ENCODE data around the gene EPHA2.

EPHA2 gene

GRCh38 chr1:16132325-16132785 lies 23.5 kb downstream of the EPHA2 start:
- H2AFZ ChIP-seq (ENCODE audit: low read length, unreplicated experiment): no peak overlapping the region
- H3K4me3 ChIP-seq (ENCODE audit: low read depth, low read length): no peak overlapping the region
- H3K4me1 ChIP-seq (ENCODE audit: control insufficient read depth, insufficient read depth, low read length, unreplicated experiment): no peaks in the 10 kb centered on the region
- no peak overlapping the region for H3K27ac ChIP-seq (ENCODE audit: low read depth, low read length)
- no peaks in the 10 kb centered on the region for H3K27me3 ChIP-seq (ENCODE audit: insufficient read depth, low read length)
- H3K36me3 ChIP-seq (ENCODE audit: insufficient read depth, low read length): peaks cover 40% of the 10 kb centered on the region; the same call in 1 of the 2 replicates
- no peaks in the 10 kb centered on the region for H3K79me2 ChIP-seq (ENCODE audit: control insufficient read depth, insufficient read depth, low read length, unreplicated experiment)

GRCh38 chr1:16131636-16132324 lies 24.1 kb downstream of the EPHA2 start:
- Histone ChIP-seq H3K27ac (ENCODE audit: low read depth, low read length) (no peak overlapping the region), H3K79me2 (ENCODE audit: control insufficient read depth, insufficient read depth, low read length, unreplicated experiment) (no peaks in the 10 kb centered on the region), H3K4me1 (ENCODE audit: control insufficient read depth, insufficient read depth, low read length, unreplicated experiment) (no peaks in the 10 kb centered on the region), H3K27me3 (ENCODE audit: insufficient read depth, low read length) (no peaks in the 10 kb centered on the region), H2AFZ (ENCODE audit: low read length, unreplicated experiment) (no peak overlapping the region), H3K36me3 (ENCODE audit: insufficient read depth, low read length) (peaks cover 44% of the 10 kb centered on the region; the same call in 1 of the 2 replicates), H3K4me3 (ENCODE audit: low read depth, low read length) (no peak overlapping the region)

- Histone ChIP-seq H3K4me1 (ENCODE audit: control insufficient read depth, insufficient read depth, low read length, unreplicated experiment) (no peaks in the 10 kb centered on the region), H3K4me3 (ENCODE audit: low read depth, low read length) (no peak overlapping the region), H3K36me3 (ENCODE audit: insufficient read depth, low read length) (peaks cover 44% of the 10 kb centered on the region; the same call in 1 of the 2 replicates), H3K27ac (ENCODE audit: low read depth, low read length) (no peak overlapping the region), H3K27me3 (ENCODE audit: insufficient read depth, low read length) (no peaks in the 10 kb centered on the region), H3K79me2 (ENCODE audit: control insufficient read depth, insufficient read depth, low read length, unreplicated experiment) (no peaks in the 10 kb centered on the region), H2AFZ (ENCODE audit: low read length, unreplicated experiment) (no peak overlapping the region)
These were observed 25.0 kb downstream of the EPHA2 start for GRCh38 chr1:16130827-16131226.

- Histone ChIP-seq H2AFZ (ENCODE audit: low read length, unreplicated experiment) (no peak overlapping the region), H3K79me2 (ENCODE audit: control insufficient read depth, insufficient read depth, low read length, unreplicated experiment) (no peaks in the 10 kb centered on the region), H3K4me1 (ENCODE audit: control insufficient read depth, insufficient read depth, low read length, unreplicated experiment) (no peaks in the 10 kb centered on the region), H3K27ac (ENCODE audit: low read depth, low read length) (no peak overlapping the region), H3K4me3 (ENCODE audit: low read depth, low read length) (no peak overlapping the region), H3K36me3 (ENCODE audit: insufficient read depth, low read length) (peaks cover 39% of the 10 kb centered on the region; the same call in 1 of the 2 replicates), H3K27me3 (ENCODE audit: insufficient read depth, low read length) (no peaks in the 10 kb centered on the region)
These were observed 25.8 kb downstream of the EPHA2 start for GRCh38 chr1:16129921-16130543.

GRCh38 chr1:16129316-16129715 lies 26.6 kb downstream of the EPHA2 start:
- Histone ChIP-seq H3K27ac (ENCODE audit: low read depth, low read length) (no peak overlapping the region), H3K27me3 (ENCODE audit: insufficient read depth, low read length) (no peaks in the 10 kb centered on the region), H3K4me1 (ENCODE audit: control insufficient read depth, insufficient read depth, low read length, unreplicated experiment) (no peaks in the 10 kb centered on the region), H2AFZ (ENCODE audit: low read length, unreplicated experiment) (no peak overlapping the region), H3K4me3 (ENCODE audit: low read depth, low read length) (no peak overlapping the region), H3K79me2 (ENCODE audit: control insufficient read depth, insufficient read depth, low read length, unreplicated experiment) (no peaks in the 10 kb centered on the region), H3K36me3 (ENCODE audit: insufficient read depth, low read length) (peaks cover 32% of the 10 kb centered on the region; the same call in 1 of the 2 replicates)

- no peak overlapping the region for H3K4me3 ChIP-seq (ENCODE audit: low read depth, low read length)
- no peak overlapping the region for H3K27ac ChIP-seq (ENCODE audit: low read depth, low read length)
- H2AFZ ChIP-seq (ENCODE audit: low read length, unreplicated experiment): no peak overlapping the region
- H3K79me2 ChIP-seq (ENCODE audit: control insufficient read depth, insufficient read depth, low read length, unreplicated experiment): no peaks in the 10 kb centered on the region
- no peaks in the 10 kb centered on the region for H3K4me1 ChIP-seq (ENCODE audit: control insufficient read depth, insufficient read depth, low read length, unreplicated experiment)
- peaks cover 27% of the 10 kb centered on the region; the same call in 1 of the 2 replicates for H3K36me3 ChIP-seq (ENCODE audit: insufficient read depth, low read length)
- H3K27me3 ChIP-seq (ENCODE audit: insufficient read depth, low read length): no peaks in the 10 kb centered on the region
These were observed 27.5 kb downstream of the EPHA2 start for GRCh38 chr1:16128338-16128741.

GRCh38 chr1:16127676-16128337 lies 28.1 kb downstream of the EPHA2 start:
- H3K4me3 ChIP-seq (ENCODE audit: low read depth, low read length): no peak overlapping the region
- no peak overlapping the region for H2AFZ ChIP-seq (ENCODE audit: low read length, unreplicated experiment)
- H3K27me3 ChIP-seq (ENCODE audit: insufficient read depth, low read length): no peaks in the 10 kb centered on the region
- no peak overlapping the region for H3K27ac ChIP-seq (ENCODE audit: low read depth, low read length)
- peaks cover 5% of the 10 kb centered on the region for H3K4me1 ChIP-seq (ENCODE audit: control insufficient read depth, insufficient read depth, low read length, unreplicated experiment)
- peaks cover 24% of the 10 kb centered on the region; the same call in 1 of the 2 replicates for H3K36me3 ChIP-seq (ENCODE audit: insufficient read depth, low read length)
- H3K79me2 ChIP-seq (ENCODE audit: control insufficient read depth, insufficient read depth, low read length, unreplicated experiment): no peaks in the 10 kb centered on the region

- Histone ChIP-seq H3K27ac (ENCODE audit: low read depth, low read length) (no peak overlapping the region), H3K4me3 (ENCODE audit: low read depth, low read length) (no peak overlapping the region), H3K79me2 (ENCODE audit: control insufficient read depth, insufficient read depth, low read length, unreplicated experiment) (no peaks in the 10 kb centered on the region), H3K27me3 (ENCODE audit: insufficient read depth, low read length) (no peaks in the 10 kb centered on the region), H2AFZ (ENCODE audit: low read length, unreplicated experiment) (no peak overlapping the region), H3K36me3 (ENCODE audit: insufficient read depth, low read length) (peaks cover 19% of the 10 kb centered on the region; the same call in 1 of the 2 replicates), H3K4me1 (ENCODE audit: control insufficient read depth, insufficient read depth, low read length, unreplicated experiment) (peaks cover 13% of the 10 kb centered on the region)
These were observed 28.9 kb downstream of the EPHA2 start for GRCh38 chr1:16126743-16127515.

GRCh38 chr1:16126160-16126559 lies 29.7 kb downstream of the EPHA2 start:
- Histone ChIP-seq H3K27me3 (ENCODE audit: insufficient read depth, low read length) (no peaks in the 10 kb centered on the region), H2AFZ (ENCODE audit: low read length, unreplicated experiment) (no peak overlapping the region), H3K79me2 (ENCODE audit: control insufficient read depth, insufficient read depth, low read length, unreplicated experiment) (no peaks in the 10 kb centered on the region), H3K36me3 (ENCODE audit: insufficient read depth, low read length) (peaks cover 17% of the 10 kb centered on the region; the same call in 1 of the 2 replicates), H3K4me1 (ENCODE audit: control insufficient read depth, insufficient read depth, low read length, unreplicated experiment) (peaks cover 17% of the 10 kb centered on the region), H3K4me3 (ENCODE audit: low read depth, low read length) (no peak overlapping the region), H3K27ac (ENCODE audit: low read depth, low read length) (no peak overlapping the region)

GRCh38 chr1:16125483-16125882 lies 30.4 kb downstream of the EPHA2 start:
- H2AFZ ChIP-seq (ENCODE audit: low read length, unreplicated experiment): no peak overlapping the region
- H3K4me3 ChIP-seq (ENCODE audit: low read depth, low read length): no peak overlapping the region
- H3K4me1 ChIP-seq (ENCODE audit: control insufficient read depth, insufficient read depth, low read length, unreplicated experiment): peaks cover 17% of the 10 kb centered on the region
- no peaks in the 10 kb centered on the region for H3K79me2 ChIP-seq (ENCODE audit: control insufficient read depth, insufficient read depth, low read length, unreplicated experiment)
- no peaks in the 10 kb centered on the region for H3K27me3 ChIP-seq (ENCODE audit: insufficient read depth, low read length)
- H3K36me3 ChIP-seq (ENCODE audit: insufficient read depth, low read length): peaks cover 17% of the 10 kb centered on the region; the same call in 1 of the 2 replicates
- no peak overlapping the region for H3K27ac ChIP-seq (ENCODE audit: low read depth, low read length)

All from ACC112 (cell line).